A549 (cell line): Measurements from ENCODE around the gene DMXL2. TPM values are rescaled to one million over a fixed set of nuclear protein-coding genes. Genes with fewer than 3 reads are reported as not detected.

Source experiments
- ATAC-seq, 2 experiments: fragments of 200-7000 bp in 1 of 2; fragments of >200 bp in 1 of 2; cut with Nextera tagmentation in 1 of 2; cut with Tn5 transposase in 1 of 2; 3 replicates each; pipeline versions ENCODE4 v1.8.0 to v1.9.1; 2018 to 2020; ENCODE audit warnings: mild to moderate bottlenecking in 1 of 2, moderate library complexity in 1 of 2
- CTCF ChIA-PET: fragments of 300-600 bp; sonication (Branson Sonifier 250); formaldehyde crosslinking; extraction: SDS; loops from one replicate; lab custom pipeline; 2021; ENCODE audit warnings: antibody characterized with exemption, inconsistent platforms; lab: Yijun Ruan, JAX
- POLR2A ChIA-PET: fragments of 350-600 bp; formaldehyde crosslinking; extraction: SDS; loops from one replicate; lab custom pipeline; 2021; ENCODE audit warnings: antibody characterized with exemption, inconsistent platforms; lab: Yijun Ruan, JAX
- DNase-seq, 2 experiments: peaks; one replicate each; pipeline versions ENCODE4 v3.0.0 to v3.0.0-alpha.2; 2011 to 2016; ENCODE audit warnings: low read depth in 1 of 2, low spot score in 1 of 2
- FAIRE-seq: peaks from 2 replicates; lab custom pipeline; 2011; peaks lifted over from hg19 to GRCh38; lab: Jason Lieb, UNC
- H3K27ac ChIP-seq, 2 experiments: fragments of >200 bp; sonication (Bioruptor Twin); formaldehyde crosslinking; 3 replicates each; pipeline ENCODE4 v1.5.1; 2016 to 2017
- H3K4me1 ChIP-seq: fragments of >200 bp; sonication (Bioruptor Twin); formaldehyde crosslinking; 3 replicates; pipeline ENCODE4 v1.6.1; 2016
- H3K4me2 ChIP-seq: fragments of >200 bp; sonication (Bioruptor Twin); formaldehyde crosslinking; 3 replicates; pipeline ENCODE4 v1.6.1; 2016
- H3K4me3 ChIP-seq: fragments of >200 bp; sonication (Bioruptor Twin); formaldehyde crosslinking; 3 replicates; pipeline ENCODE4 v1.5.1; 2016
- H3K9me3 ChIP-seq: fragments of >200 bp; sonication (Bioruptor Twin); formaldehyde crosslinking; 3 replicates; pipeline ENCODE4 v1.6.1; 2016
- BCL3 ChIP-seq: fragments of >200 bp; sonication (Bioruptor Twin); formaldehyde crosslinking; IDR thresholded peaks from 3 replicates; pipeline ENCODE4 v1.6.1; 2016
- BHLHE40 ChIP-seq: IDR thresholded peaks from 2 replicates; pipeline ENCODE4 v1.6.1; 2012; ENCODE audit warnings: low read depth, low read length, inconsistent platforms
- CBX8 ChIP-seq: fragments of 200-600 bp; sonication (generic); IDR thresholded peaks from 2 replicates; pipeline ENCODE4 v1.6.1; 2016
- CHD2 ChIP-seq: fragments of 150-350 bp; IDR thresholded peaks from 2 replicates; pipeline ENCODE4 v1.6.1; 2014; ENCODE audit warnings: low read length; ENCODE audit not compliant: partially characterized antibody
- CHD4 ChIP-seq: fragments of 200-600 bp; sonication (generic); IDR thresholded peaks from 2 replicates; pipeline ENCODE4 v1.6.1; 2016; ENCODE audit warnings: antibody characterized with exemption, mild to moderate bottlenecking, borderline replicate concordance
- EHMT2 ChIP-seq: fragments of 200-600 bp; sonication (generic); IDR thresholded peaks from 2 replicates; pipeline ENCODE4 v1.6.1; 2016; ENCODE audit warnings: antibody characterized with exemption, low read depth, mild to moderate bottlenecking, moderate library complexity
- EP300 ChIP-seq, 2 experiments: fragments of >200 bp; sonication (Bioruptor Twin); formaldehyde crosslinking; IDR thresholded peaks; 2 replicates in 1 of 2; 3 replicates in 1 of 2; pipeline ENCODE4 v1.6.1; 2016 to 2017
- HEYL ChIP-seq: fragments of 250-450 bp; sonication (Bioruptor Pico); IDR thresholded peaks from 2 replicates; pipeline ENCODE4 v1.8.0; 2021; ENCODE audit warnings: mild to moderate bottlenecking, moderate library complexity
- HOXA7 ChIP-seq: fragments of 250-450 bp; sonication (Bioruptor Pico); IDR thresholded peaks from 2 replicates; pipeline ENCODE4 v1.5.0; 2020; ENCODE audit warnings: mild to moderate bottlenecking, moderate library complexity
- HOXB13 ChIP-seq: fragments of 250-450 bp; sonication (Bioruptor Pico); IDR thresholded peaks from 2 replicates; pipeline ENCODE4 v1.5.0; 2020; ENCODE audit warnings: low read depth, mild to moderate bottlenecking, moderate library complexity
- JUN ChIP-seq, 2 experiments: fragments of >200 bp; sonication (Bioruptor Twin); formaldehyde crosslinking; IDR thresholded peaks; 2 replicates in 1 of 2; 3 replicates in 1 of 2; pipeline ENCODE4 v1.6.1; 2016 to 2017
- JUNB ChIP-seq: fragments of >200 bp; sonication (Bioruptor Twin); formaldehyde crosslinking; IDR thresholded peaks from 2 replicates; pipeline ENCODE4 v1.6.1; 2016
- KDM1A ChIP-seq: fragments of 200-600 bp; sonication (generic); IDR thresholded peaks from 2 replicates; pipeline ENCODE4 v1.6.1; 2016; ENCODE audit warnings: low read depth, mild to moderate bottlenecking
- KDM5A ChIP-seq: fragments of 200-600 bp; sonication (generic); IDR thresholded peaks from 2 replicates; pipeline ENCODE4 v1.6.1; 2016; ENCODE audit warnings: antibody characterized with exemption, mild to moderate bottlenecking
- MAFK ChIP-seq: fragments of 450-650 bp; IDR thresholded peaks from 2 replicates; pipeline ENCODE4 v1.6.1; 2014; ENCODE audit not compliant: partially characterized antibody
- MAX ChIP-seq: IDR thresholded peaks from 2 replicates; pipeline ENCODE4 v1.6.1; 2012
- NFE2L2 ChIP-seq: fragments of 150-350 bp; conservative IDR thresholded peaks from 2 replicates; pipeline ENCODE4 v1.6.1; 2014; ENCODE audit warnings: low read length
- PHF8 ChIP-seq: fragments of 200-600 bp; sonication (generic); IDR thresholded peaks from 2 replicates; pipeline ENCODE4 v1.6.1; 2016; ENCODE audit warnings: low read depth, mild to moderate bottlenecking, antibody characterized with exemption, moderate library complexity, borderline replicate concordance
- RAD21 ChIP-seq, 2 experiments: fragments of >200 bp in 1 of 2; sonication (Bioruptor Twin) in 1 of 2; formaldehyde crosslinking in 1 of 2; IDR thresholded peaks in 1 of 2; conservative IDR thresholded peaks in 1 of 2; 2 replicates in 1 of 2; 3 replicates in 1 of 2; pipeline ENCODE4 v1.6.1; 2012 to 2018; ENCODE audit warnings: inconsistent platforms in 1 of 2
- RCOR1 ChIP-seq: fragments of 150-350 bp; IDR thresholded peaks from 2 replicates; pipeline ENCODE4 v1.6.1; 2014; ENCODE audit warnings: antibody characterized with exemption, low read length, low read depth
- RFX5 ChIP-seq: fragments of 450-650 bp; IDR thresholded peaks from 2 replicates; pipeline ENCODE4 v1.7.1; 2014; ENCODE audit warnings: antibody characterized with exemption, mild to moderate bottlenecking, moderate library complexity
- RNF2 ChIP-seq: fragments of 200-600 bp; sonication (generic); IDR thresholded peaks from 2 replicates; pipeline ENCODE4 v1.6.1; 2016; ENCODE audit warnings: low read depth, mild to moderate bottlenecking, antibody characterized with exemption, moderate library complexity, borderline replicate concordance
- SMC3 ChIP-seq: fragments of >200 bp; sonication (Bioruptor Twin); formaldehyde crosslinking; IDR thresholded peaks from 3 replicates; pipeline ENCODE4 v1.6.1; 2018; ENCODE audit warnings: inconsistent platforms
- TP53 ChIP-seq: fragments of 250-450 bp; sonication (Bioruptor Pico); IDR thresholded peaks from 2 replicates; pipeline ENCODE4 v1.5.0; 2021; ENCODE audit warnings: mild to moderate bottlenecking, moderate library complexity
- USF2 ChIP-seq: fragments of 450-650 bp; IDR thresholded peaks from 2 replicates; pipeline ENCODE4 v1.6.1; 2014; ENCODE audit warnings: antibody characterized with exemption
- ZC3H11A ChIP-seq: fragments of 450-650 bp; IDR thresholded peaks from 2 replicates; pipeline ENCODE4 v1.6.1; 2014; ENCODE audit warnings: antibody characterized with exemption, mild to moderate bottlenecking
- ZFP36 ChIP-seq: fragments of 450-650 bp; IDR thresholded peaks from 2 replicates; pipeline ENCODE4 v1.6.1; 2014; ENCODE audit warnings: borderline replicate concordance; ENCODE audit not compliant: partially characterized antibody
- WGBS: methylation state at CpG from one replicate; pipeline ENCODE4 v1.1.6; 2017; ENCODE audit errors: missing lambda C conversion rate; 5-methylcytosine and 5-hydroxymethylcytosine counted together
- polyA plus RNA-seq, 4 experiments: library from polyadenylated mRNA; depleted of rRNA in 3 of 4; stranded (reverse); fragments of >200 nt; fragmentation: RNase III in 1 of 4; extraction: RNeasy Plus Mini Kit Qiagen cat#74134 plus additional on column Dnase treatment in 1 of 4; gene quantifications; 2 replicates in 3 of 4; 3 replicates in 1 of 4; pipeline ENCODE4 v1.2.3, GENCODE V29; 2011 to 2017

The DMXL2 gene
- polyA plus RNA-seq, 2 of the 4 experiments (the other 2 are of a cell fraction) = 25.6 to 50.9 TPM

GRCh38 chr15:51620122-51620521 lies 2.4 kb downstream of the DMXL2 start:
- WGBS = 90% methylated on average over 3 of the region's 3 CpGs
- POLR2A ChIA-PET = no interaction called here
- FAIRE-seq = no peak
- Histone ChIP-seq H3K9me3 (no peaks in the 10 kb centered on the region), H3K27ac (no peak overlapping the region), H3K4me3 (no peak overlapping the region), H3K4me2 (peak overlapping the region; percentile 72), H3K4me1 (peaks cover 39% of the 10 kb centered on the region)
- TF ChIP-seq CHD4 (no peak), SMC3 (no peak), NFE2L2 (no peak), HOXA7 (CRISPR knock-in tag) (no peak)
- CTCF ChIA-PET = interaction anchor here (3.2 to 6.3 kb wide), 4 partner anchors 12 to 156 kb away, joined by 10 to 31 read pairs (median 26); no protein-coding TSS in a partner anchor
- no peak for ATAC-seq
- DNase-seq = no peak

GRCh38 chr15:51619331-51620035 lies 3.1 kb downstream of the DMXL2 start:
- Histone ChIP-seq H3K27ac (no peak overlapping the region), H3K4me3 (no peak overlapping the region), H3K9me3 (no peaks in the 10 kb centered on the region), H3K4me2 (peak overlapping the region; percentile 72; the same call in 2 of the 3 replicates), H3K4me1 (peaks cover 39% of the 10 kb centered on the region)
- POLR2A ChIA-PET = no interaction called here
- CTCF ChIA-PET = interaction anchor here (3.2 to 6.3 kb wide), 4 partner anchors 13 to 157 kb away, joined by 10 to 31 read pairs (median 26); no protein-coding TSS in a partner anchor
- ATAC-seq (no peak), FAIRE-seq (no peak), DNase-seq (no peak)
- WGBS = 93% methylated on average over 6 of the region's 6 CpGs
- TF ChIP-seq NFE2L2 (no peak), ZFP36 (no peak), BHLHE40 (no peak), BCL3 (no peak), MAX (no peak), SMC3 (no peak), RCOR1 (no peak), ZC3H11A (no peak), RNF2 (no peak), HOXA7 (CRISPR knock-in tag) (no peak), PHF8 (no peak), KDM1A (no peak), CBX8 (no peak), EP300 (IDR thresholded peaks at IDR 0.05) (no peak), CHD4 (no peak), CHD2 (no peak), MAFK (no peak), RFX5 (no peak), JUN (IDR thresholded peaks at IDR 0.05) (no peak)

GRCh38 chr15:51617886-51618285 lies 4.7 kb downstream of the DMXL2 start:
- H3K27ac ChIP-seq = no peak overlapping the region
- H3K9me3 ChIP-seq = no peaks in the 10 kb centered on the region
- ChIA-PET CTCF (interaction anchor here (1.3 kb wide), 1 partner anchor 32 kb away, joined by 4 read pairs; no protein-coding TSS in a partner anchor), POLR2A (no interaction called here)
- 77% methylated on average over 3 of the region's 3 CpGs for WGBS
- H3K4me3 ChIP-seq = no peak overlapping the region
- TF ChIP-seq USF2 = no peak
- no peak for TF ChIP-seq BHLHE40
- no peak for TF ChIP-seq RAD21 (conservative IDR thresholded peaks at IDR 0.05 in 1 of 2, IDR thresholded peaks at IDR 0.05 in 1 of 2)
- no peak for TF ChIP-seq KDM5A
- TF ChIP-seq CHD2 = no peak
- TF ChIP-seq HEYL = no peak
- TF ChIP-seq HOXB13 = no peak
- no peak for TF ChIP-seq CHD4
- no peak for TF ChIP-seq JUNB
- TF ChIP-seq TP53 (CRISPR knock-in tag) = no peak
- no peak for TF ChIP-seq EHMT2
- DNase-seq (no peak), FAIRE-seq (no peak), ATAC-seq (no peak)
- H3K4me1 ChIP-seq = peaks cover 30% of the 10 kb centered on the region
- no peak overlapping the region for H3K4me2 ChIP-seq
